NT2/D1 (cell line): ENCODE measurements around the gene CDKN2D.

Experiments used
- SUZ12 ChIP-seq: IDR thresholded peaks from 2 replicates; pipeline ENCODE4 v1.6.1; 2011; ENCODE audit not compliant: insufficient read length, insufficient read depth; ENCODE audit errors: extremely low read depth
- YY1 ChIP-seq: IDR thresholded peaks from 2 replicates; pipeline ENCODE4 v1.6.1; 2011; ENCODE audit not compliant: insufficient read length, insufficient read depth
- ZNF274 ChIP-seq: IDR thresholded peaks from 2 replicates; pipeline ENCODE4 v1.6.1; 2011; ENCODE audit warnings: mild to moderate bottlenecking, low read depth, low read length

DNA sequence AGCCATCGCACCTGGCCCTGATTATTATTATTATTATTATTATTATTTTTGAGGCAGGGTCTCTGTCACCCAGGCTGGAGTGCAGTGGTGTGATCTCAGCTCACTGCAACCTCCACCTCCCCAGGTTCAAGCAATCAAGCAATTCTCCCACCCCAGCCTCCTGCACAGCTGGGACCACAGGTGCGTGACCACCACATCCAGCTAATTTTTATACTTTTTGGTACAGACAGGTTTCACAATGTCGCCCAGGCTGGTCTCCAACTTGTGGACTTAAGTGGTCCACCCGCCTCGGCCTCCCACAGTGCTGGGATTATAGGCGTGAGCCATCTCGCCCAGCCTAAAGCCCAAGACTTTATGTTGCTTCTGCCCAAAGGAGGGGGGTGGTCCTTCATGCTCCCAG is 24.4 kb upstream of the CDKN2D start:
- TF ChIP-seq ZNF274 (no peak), SUZ12 (no peak), YY1 (no peak)
